Frontal cortex (tissue), 4 donors: Measurements from ENCODE around the gene TMEM229A. TPM values are rescaled to one million over a fixed set of nuclear protein-coding genes. Genes with fewer than 3 reads are reported as not detected.
"Not testable (repeated sequence)": the region's sequence is repeated elsewhere in the genome, so short reads cannot be mapped to it uniquely, and the experiment has no call there.

Experiments
- DNase-seq, 2 donors: peaks; one replicate each; pipeline ENCODE4 v3.0.0; 2012; ENCODE audit warnings: low spot score in 2 of 2
- FAIRE-seq: peaks from 2 replicates; lab custom pipeline; 2012; peaks lifted over from hg19 to GRCh38; lab: Jason Lieb, UNC
- total RNA-seq: library from RNA; depleted of rRNA; stranded (reverse); fragments of >200 nt; gene quantifications from one replicate; pipeline ENCODE4 v1.2.3, GENCODE V29; 2014
- donor health status: control.
- donor health status: control.
- donor health status: control.

Gene TMEM229A
- total RNA-seq, 1 donor from 2014 or later = 1.2 TPM

- DNase-seq = no peak
- FAIRE-seq = no peak
Observed at GRCh38 chr7:124033807-124034753, 1.2 kb upstream of the TMEM229A start.

GRCh38 chr7:124033095-124033806 is 384 bp upstream of the TMEM229A start:
- DNase-seq (peak; percentile 55 to 78), FAIRE-seq (no peak)

- no peak for FAIRE-seq
Observed at GRCh38 chr7:124031919-124032318, 948 bp downstream of the TMEM229A start.

GRCh38 chr7:124031406-124031805 is 1.5 kb downstream of the TMEM229A start:
- no peak for FAIRE-seq

More at GRCh38 chr7:124031919-124032318, 948 bp downstream of the TMEM229A start:
- DNase-seq = no peak

GRCh38 chr7:124030964-124031363 is 1.9 kb downstream of the TMEM229A start:
- no peak for FAIRE-seq
- DNase-seq = no peak

More at GRCh38 chr7:124031406-124031805, 1.5 kb downstream of the TMEM229A start:
- no peak for DNase-seq

GRCh38 chr7:124029396-124030188 is 3.3 kb downstream of the TMEM229A start:
- FAIRE-seq (no peak), DNase-seq (no peak)

GRCh38 chr7:124027236-124027635 is 5.6 kb downstream of the TMEM229A start:
- peak; percentile 15 for FAIRE-seq
- no peak for DNase-seq

- FAIRE-seq, DNase-seq: not testable (repeated sequence)
Observed at GRCh38 chr7:124024329-124024728, 8.5 kb downstream of the TMEM229A start.

- FAIRE-seq (no peak), DNase-seq (no peak)
Observed at GRCh38 chr7:124022551-124022950, 10.3 kb downstream of the TMEM229A start.

GRCh38 chr7:124020060-124020459 is 12.8 kb downstream of the TMEM229A start:
- DNase-seq (no peak), FAIRE-seq (no peak)

GRCh38 chr7:124013306-124013705 is 19.6 kb downstream of the TMEM229A start:
- DNase-seq (no peak), FAIRE-seq (no peak)

GRCh38 chr7:124012864-124013263 is 20.0 kb downstream of the TMEM229A start:
- FAIRE-seq (no peak), DNase-seq (no peak)

- FAIRE-seq (no peak), DNase-seq (no peak)
Observed at GRCh38 chr7:124009321-124009720, 23.5 kb downstream of the TMEM229A start.

- not testable (repeated sequence) for FAIRE-seq, DNase-seq
Observed at GRCh38 chr7:124008296-124008695, 24.6 kb downstream of the TMEM229A start.

- no peak for DNase-seq
- FAIRE-seq = no peak
Observed at GRCh38 chr7:123999703-124000102, 33.2 kb downstream of the TMEM229A start.

- FAIRE-seq (no peak), DNase-seq (no peak)
Observed at GRCh38 chr7:123998921-123999320, 33.9 kb downstream of the TMEM229A start.

GRCh38 chr7:123996327-123996625 is 36.6 kb downstream of the TMEM229A start:
- no peak for FAIRE-seq

GRCh38 chr7:123995617-123996326 is 37.1 kb downstream of the TMEM229A start:
- FAIRE-seq = no peak
- DNase-seq = no peak

More at GRCh38 chr7:123996327-123996625, 36.6 kb downstream of the TMEM229A start:
- DNase-seq = no peak

- FAIRE-seq = no peak
- no peak for DNase-seq
Observed at GRCh38 chr7:123994449-123994848, 38.4 kb downstream of the TMEM229A start.
